NAMALWA (cell line): ENCODE results near the gene CST7.
A peak's percentile ranks its signal among the peaks of the same experiment; 100 is the strongest.
"Not testable (repeated sequence)": the region's sequence is repeated elsewhere in the genome, so short reads cannot be mapped to it uniquely, and the experiment has no call there.

Experiments
- DNase-seq: peaks from one replicate; pipeline ENCODE4 v3.0.0-alpha.2; 2015; ENCODE audit warnings: low spot score

Gene CST7

DNA sequence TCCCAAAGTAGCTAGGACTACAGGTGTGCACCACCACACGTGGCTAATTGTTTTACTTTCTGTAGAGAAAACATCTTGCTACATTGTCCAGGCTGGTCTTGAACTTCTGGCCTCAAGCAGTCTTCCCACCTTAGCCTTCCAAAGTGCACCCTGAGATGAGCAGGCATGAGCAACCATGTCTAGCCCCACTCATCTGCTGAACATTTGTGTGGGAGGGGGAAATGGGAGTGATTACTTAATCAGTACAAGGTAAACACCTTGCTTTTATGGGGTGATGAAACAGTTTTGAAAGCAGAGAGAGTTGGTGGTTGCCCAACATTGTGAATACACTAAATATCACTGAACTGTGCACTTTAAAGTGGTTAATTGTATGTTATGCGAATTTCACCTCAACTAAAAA, 38.2 kb downstream of the CST7 start:
- no peak for DNase-seq

- DNase-seq, result no peak
These were observed 39.1 kb downstream of the CST7 start for GRCh38 chr20:24987873-24988835.

DNA sequence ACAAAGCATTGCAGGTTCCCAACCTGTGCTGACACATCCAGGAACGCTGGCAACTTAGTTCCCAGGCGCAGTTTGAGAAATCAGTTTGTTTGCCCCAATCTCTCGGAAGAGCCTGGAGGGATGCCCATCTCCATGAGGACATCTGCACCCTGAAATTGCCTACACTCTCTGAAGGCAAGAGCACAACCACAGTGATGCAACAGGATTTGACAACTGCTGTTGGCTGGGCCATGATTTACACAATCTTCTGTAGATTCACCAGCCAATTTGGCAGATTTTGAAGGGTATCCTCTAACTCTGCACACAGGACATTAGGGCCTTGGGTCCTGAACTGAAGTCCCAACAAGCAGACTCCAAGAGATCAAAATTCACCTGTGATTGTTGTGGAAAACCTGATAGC, 40.1 kb downstream of the CST7 start:
- no peak for DNase-seq

DNA sequence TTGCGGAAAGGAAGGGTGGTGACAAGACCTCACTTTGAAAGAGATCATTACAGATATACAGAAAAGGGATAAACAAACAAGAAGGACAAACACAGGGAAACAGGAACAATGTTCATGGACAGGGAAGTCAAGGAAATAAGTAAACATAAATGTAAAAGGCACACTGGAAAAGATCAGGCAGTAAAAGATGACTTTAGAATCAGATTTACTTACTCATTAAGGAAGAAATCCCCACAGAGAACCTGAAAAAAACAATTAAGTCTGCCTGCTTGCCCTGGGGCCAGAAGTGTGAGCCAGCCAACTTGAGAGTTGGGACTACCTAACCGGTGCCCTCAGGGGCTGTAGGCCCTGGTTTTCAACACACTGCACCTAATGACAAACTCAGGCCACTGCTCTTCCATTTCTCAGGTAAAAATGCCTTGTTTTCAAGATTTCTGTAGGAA, 41.8 kb downstream of the CST7 start:
- DNase-seq, result no peak

- DNase-seq, result peak; percentile 25
These were observed 42.9 kb downstream of the CST7 start for GRCh38 chr20:24991897-24992486.

DNA sequence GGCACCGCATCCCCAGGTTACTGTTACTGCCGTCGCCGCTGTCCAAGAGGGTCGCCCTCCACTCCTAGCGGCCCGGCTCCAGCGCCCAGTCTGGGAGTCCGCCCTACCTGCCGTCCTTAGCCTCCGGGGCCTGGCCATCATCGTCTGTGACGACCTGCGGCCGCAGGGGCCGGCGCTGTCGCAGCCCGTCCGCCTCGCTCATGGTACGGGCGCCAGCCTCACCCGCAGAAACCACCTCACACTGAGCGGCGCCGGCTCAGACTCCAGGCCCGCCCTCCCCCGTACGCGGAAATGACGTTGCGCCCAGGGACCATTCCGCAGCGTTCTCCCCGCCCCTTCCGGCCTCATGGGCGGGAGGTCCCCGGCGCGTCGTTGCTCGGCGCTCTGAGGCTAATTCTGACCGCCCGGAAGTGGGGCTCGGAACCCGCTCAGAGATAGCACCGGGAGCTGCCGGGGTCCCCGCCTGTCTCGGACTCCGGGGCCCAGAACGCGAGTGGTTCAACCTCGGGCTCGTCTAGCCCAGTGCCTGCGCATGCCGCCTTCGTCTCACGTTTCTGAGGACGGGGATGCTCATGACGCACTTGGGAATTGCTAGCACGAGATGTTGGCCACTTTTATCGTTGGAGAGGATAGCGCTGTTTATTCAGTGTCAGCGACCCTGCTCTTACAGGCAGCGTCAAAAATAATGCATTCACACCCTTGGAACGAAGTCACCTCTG, 43.6 kb downstream of the CST7 start, which contains the start of gene APMAP:
TSS of gene APMAP (minus strand) at position 265 of the 719 bp plus-strand sequence. CDS start at position 202, 63 bp downstream.
- peak; percentile 96 for DNase-seq

- DNase-seq, result peak; percentile 12
These were observed 44.5 kb downstream of the CST7 start for GRCh38 chr20:24993337-24994185.

DNA sequence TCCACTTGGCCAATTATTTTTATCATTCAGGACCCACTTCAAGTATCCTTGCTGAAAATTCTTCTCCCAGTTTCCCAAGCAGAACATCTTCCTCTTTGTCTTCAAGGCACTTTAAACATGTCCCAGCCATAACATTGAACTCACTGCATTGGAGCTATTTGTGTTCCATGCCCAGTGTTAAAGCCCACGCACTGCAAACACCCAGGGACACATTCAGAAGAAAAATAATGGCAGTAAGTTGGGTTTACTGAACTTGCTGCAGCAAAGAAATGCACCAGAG, 45.1 kb downstream of the CST7 start:
- DNase-seq, result no peak

DNA sequence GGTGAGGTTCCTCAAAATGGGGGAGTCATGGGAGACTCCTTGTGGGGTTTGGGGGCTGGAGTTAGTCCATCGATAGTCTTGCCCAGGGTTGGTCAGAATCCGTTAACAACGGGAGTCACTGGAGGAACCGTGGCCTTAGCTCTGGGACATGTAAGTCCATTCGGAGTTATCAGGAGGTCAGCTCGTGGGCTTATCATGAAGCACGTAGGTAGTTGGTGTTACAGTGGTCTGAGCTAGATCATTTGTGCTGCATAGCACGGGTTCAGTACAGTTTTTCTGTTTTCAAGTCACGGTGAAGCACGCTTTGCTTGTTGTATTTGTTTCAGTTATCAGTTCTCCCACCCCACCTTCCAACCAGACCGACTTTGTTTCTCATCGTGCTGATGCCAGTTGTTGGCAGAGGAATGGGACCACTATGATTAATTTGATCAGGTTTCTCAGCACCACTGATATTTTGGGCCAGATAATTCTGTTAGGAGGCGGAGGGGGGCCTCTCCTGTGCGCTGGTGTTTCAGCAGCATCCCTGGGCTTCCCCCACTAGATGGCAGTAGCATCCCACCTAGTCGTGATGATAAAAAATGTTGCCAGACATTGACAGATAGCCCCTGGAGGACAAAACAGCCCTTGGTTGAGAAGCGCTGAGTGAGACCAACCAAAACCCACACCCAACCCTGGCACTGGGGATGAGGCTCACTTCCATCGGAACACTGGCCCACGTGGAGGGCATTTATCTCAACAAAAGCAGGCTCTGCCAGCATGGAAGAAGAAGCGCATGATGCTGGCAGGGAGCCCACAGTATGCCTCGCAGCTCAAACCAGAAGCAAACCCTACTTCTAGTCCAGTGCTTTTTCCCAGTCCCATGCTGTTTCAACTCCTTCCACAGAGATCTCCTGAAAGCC, 45.6 kb downstream of the CST7 start:
- peak; percentile 92 for DNase-seq

DNA sequence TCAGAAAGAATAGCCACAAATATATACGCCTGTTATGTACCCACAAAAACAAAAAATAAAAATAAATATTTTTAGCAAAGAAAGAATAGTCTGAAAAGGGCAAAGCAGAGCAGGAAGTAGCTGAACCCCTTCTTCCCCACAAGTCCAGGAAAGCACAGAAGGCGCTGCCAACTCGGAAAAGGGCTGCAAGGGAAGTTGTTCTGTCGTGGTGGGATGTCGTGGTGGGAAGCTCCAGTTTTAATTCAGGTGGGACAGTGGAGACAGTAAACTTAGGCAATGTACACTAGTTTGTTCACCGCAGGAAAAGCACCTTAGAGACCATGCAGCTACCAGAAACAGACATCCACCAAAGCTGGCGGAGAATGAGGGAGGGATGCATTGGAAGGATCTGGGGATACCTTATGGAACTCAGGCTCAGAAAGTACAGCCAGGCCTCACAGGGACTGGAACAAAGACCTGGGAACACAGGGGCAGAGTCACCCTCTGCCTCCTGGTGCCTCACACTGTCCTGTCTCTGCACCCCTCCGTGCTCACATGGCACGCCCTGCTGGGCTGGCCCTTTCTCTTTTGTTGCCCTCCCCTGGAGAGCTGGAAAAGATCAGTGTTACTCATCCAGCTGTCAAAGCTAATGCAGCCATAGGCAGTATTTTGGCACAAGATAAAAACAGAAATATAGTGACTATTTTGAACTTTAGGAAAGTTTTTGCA, 46.8 kb downstream of the CST7 start:
- no peak for DNase-seq

- DNase-seq, result no peak
These were observed 47.6 kb downstream of the CST7 start for GRCh38 chr20:24996449-24997377.

DNA sequence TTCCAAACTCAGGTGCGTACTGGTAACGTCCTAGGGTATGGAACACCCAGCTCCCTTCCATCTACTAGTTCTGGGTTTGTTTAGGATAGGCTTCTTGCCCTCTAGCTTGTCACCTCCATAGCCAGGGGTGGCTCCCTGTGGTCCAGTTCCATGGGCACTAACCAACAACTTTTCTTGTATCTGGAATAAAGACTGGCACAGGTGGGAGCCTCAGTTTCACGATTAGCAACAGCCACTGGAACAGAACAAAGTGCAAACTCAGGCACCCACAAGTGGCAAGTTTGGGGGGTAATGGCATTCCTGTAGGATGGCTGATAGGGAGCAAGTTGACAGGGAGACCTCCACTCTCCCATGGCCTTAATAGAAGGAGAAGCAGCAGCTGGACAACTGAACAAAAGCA, 49.1 kb downstream of the CST7 start:
- no peak for DNase-seq

- no peak for DNase-seq
These were observed 49.8 kb downstream of the CST7 start for GRCh38 chr20:24998631-24999445.

- no peak for DNase-seq
These were observed 50.5 kb downstream of the CST7 start for GRCh38 chr20:24999568-24999967.

- DNase-seq, result no peak
These were observed 51.3 kb downstream of the CST7 start for GRCh38 chr20:25000268-25000801.

GRCh38 chr20:25001323-25001722, 52.3 kb downstream of the CST7 start:
- not testable (repeated sequence) for DNase-seq

DNA sequence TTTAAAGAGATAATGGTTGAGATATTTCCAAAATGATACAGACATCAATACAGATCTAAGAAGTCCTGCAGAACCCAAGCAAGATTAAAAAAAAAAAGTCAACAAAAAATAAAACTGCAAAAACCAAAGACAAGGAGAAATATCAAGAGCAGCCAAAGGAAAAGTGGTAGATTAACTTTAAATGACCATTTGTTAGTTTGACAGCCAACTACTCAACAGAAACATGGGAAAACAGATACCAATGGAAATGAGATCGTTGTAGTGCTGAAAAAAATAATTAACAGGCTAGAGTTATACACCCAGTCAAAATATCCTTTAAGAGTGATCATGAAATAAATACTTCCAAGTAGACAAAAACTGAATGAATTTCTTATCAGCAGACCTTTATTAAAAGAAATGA, 53.9 kb downstream of the CST7 start:
- no peak for DNase-seq

DNA sequence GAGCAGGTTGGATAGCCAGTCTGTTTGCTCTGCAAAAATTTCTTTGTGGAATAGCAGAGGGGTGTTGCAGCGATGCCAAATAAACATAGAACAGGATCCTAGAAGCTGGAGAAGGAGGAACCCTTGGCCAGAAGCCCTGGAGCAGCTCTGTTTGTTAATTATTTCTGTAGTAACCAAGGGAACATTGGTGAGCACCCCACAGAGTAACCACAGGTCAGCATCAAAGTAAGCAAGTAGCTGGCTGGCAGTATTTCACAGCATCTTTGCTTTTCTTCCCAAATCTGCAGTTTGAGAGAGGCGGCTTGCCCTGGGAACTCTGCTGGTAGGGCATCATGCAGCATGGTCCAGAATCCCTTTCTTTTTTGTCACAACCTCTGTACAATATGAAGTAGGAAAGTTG, 56.2 kb downstream of the CST7 start:
- no peak for DNase-seq
